T-helper 1 cell (primary cell): ENCODE data around the gene CPNE7.
A peak's percentile ranks its signal among the peaks of the same experiment; 100 is the strongest.
"Not testable (repeated sequence)": the region's sequence is repeated elsewhere in the genome, so short reads cannot be mapped to it uniquely, and the experiment has no call there.

Experiments
- DNase-seq, 5 donors: peaks; one replicate each; pipeline ENCODE4 v3.0.0-alpha.2; 2012 to 2020

CPNE7 gene

GRCh38 chr16:89583895-89584644 lies 8.5 kb downstream of the CPNE7 start:
- no peak for DNase-seq

GRCh38 chr16:89584768-89585549 lies 9.4 kb downstream of the CPNE7 start:
- DNase-seq, result no peak

- DNase-seq, result no peak
Measured at GRCh38 chr16:89586218-89586617, 10.7 kb downstream of the CPNE7 start.

GRCh38 chr16:89586853-89587252 lies 11.3 kb downstream of the CPNE7 start:
- peak in 1 of 5 donors; percentile 43 for DNase-seq

GRCh38 chr16:89587676-89588075 lies 12.1 kb downstream of the CPNE7 start:
- not testable (repeated sequence) for DNase-seq

GRCh38 chr16:89588413-89589109 lies 13.0 kb downstream of the CPNE7 start:
- no peak for DNase-seq

- DNase-seq, result no peak
Measured at GRCh38 chr16:89589241-89589926, 13.8 kb downstream of the CPNE7 start.

- peak in 4 of 5 donors; percentile 50 to 74 (median 52) for DNase-seq
Measured at GRCh38 chr16:89593841-89594240, 18.3 kb downstream of the CPNE7 start.

- DNase-seq, result no peak
Measured at GRCh38 chr16:89595330-89596060, 19.9 kb downstream of the CPNE7 start.

- DNase-seq, result no peak
Measured at GRCh38 chr16:89596061-89596689, 20.6 kb downstream of the CPNE7 start.

- no peak for DNase-seq
Measured at GRCh38 chr16:89596957-89597649, 21.5 kb downstream of the CPNE7 start.

GRCh38 chr16:89598199-89598598 lies 22.6 kb downstream of the CPNE7 start:
- DNase-seq, result peak in 1 of 5 donors; percentile 30

- peak in 1 of 5 donors; percentile 29 for DNase-seq
Measured at GRCh38 chr16:89599451-89599858, 23.9 kb downstream of the CPNE7 start.

- no peak for DNase-seq
Measured at GRCh38 chr16:89599902-89600301, 24.3 kb downstream of the CPNE7 start.

GRCh38 chr16:89600427-89600826 lies 24.9 kb downstream of the CPNE7 start:
- DNase-seq, result no peak

- DNase-seq, result no peak
Measured at GRCh38 chr16:89600956-89601355, 25.4 kb downstream of the CPNE7 start.

- no peak for DNase-seq
Measured at GRCh38 chr16:89601906-89602272, 26.3 kb downstream of the CPNE7 start.

- DNase-seq, result peak in 2 of 5 donors; percentile 25 to 26
Measured at GRCh38 chr16:89602273-89602951, 26.9 kb downstream of the CPNE7 start.

- DNase-seq, result no peak
Measured at GRCh38 chr16:89602952-89603590, 27.5 kb downstream of the CPNE7 start.

- no peak for DNase-seq
Measured at GRCh38 chr16:89604764-89605163, 29.2 kb downstream of the CPNE7 start.
